H1 (cell line): ENCODE data around the gene RYK. TPM values are rescaled to one million over a fixed set of nuclear protein-coding genes. Genes with fewer than 3 reads are reported as not detected.

Source experiments
- CTCF ChIA-PET: fragments of 300-600 bp; sonication (Branson Sonifier 250); formaldehyde crosslinking; loops from one replicate; lab custom pipeline; 2021; ENCODE audit not compliant: partially characterized antibody; lab: Charles Lee
- POLR2A ChIA-PET: fragments of 300-600 bp; sonication (Branson Sonifier 250); formaldehyde crosslinking; loops from one replicate; lab custom pipeline; 2021; ENCODE audit warnings: inconsistent platforms; ENCODE audit not compliant: partially characterized antibody; lab: Charles Lee
- DNase-seq, 2 experiments: peaks; one replicate each; pipeline versions ENCODE4 v3.0.0 to v3.0.0-alpha.2; 2010 to 2022; ENCODE audit warnings: low spot score in 2 of 2, low read depth in 1 of 2, mixed read lengths in 1 of 2
- FAIRE-seq: peaks from 2 replicates; lab custom pipeline; 2011; peaks lifted over from hg19 to GRCh38; lab: Jason Lieb, UNC
- H2AFZ ChIP-seq: 2 replicates; pipeline ENCODE4 v1.8.1; 2012; ENCODE audit warnings: low read length, inconsistent platforms
- H2AK5ac ChIP-seq: 2 replicates; pipeline ENCODE4 v1.6.1; 2013; ENCODE audit warnings: low read depth, low read length
- H2BK120ac ChIP-seq: replicated peaks from 2 replicates; pipeline ENCODE3; 2013; ENCODE audit warnings: low read depth, low read length, inconsistent platforms
- H2BK12ac ChIP-seq: 2 replicates; pipeline ENCODE4 v1.6.1; 2013; ENCODE audit warnings: low read depth, low read length
- H2BK15ac ChIP-seq: 2 replicates; pipeline ENCODE4 v1.6.1; 2013; ENCODE audit warnings: low read length
- H2BK20ac ChIP-seq: 2 replicates; pipeline ENCODE4 v1.6.1; 2013; ENCODE audit warnings: low read length
- H2BK5ac ChIP-seq: 2 replicates; pipeline ENCODE4 v1.6.1; 2013; ENCODE audit warnings: low read depth, low read length
- H3K14ac ChIP-seq: 2 replicates; pipeline ENCODE4 v1.6.1; 2013; ENCODE audit warnings: inconsistent platforms; ENCODE audit not compliant: insufficient read length
- H3K18ac ChIP-seq: 2 replicates; pipeline ENCODE4 v1.6.1; 2013; ENCODE audit warnings: low read length; ENCODE audit errors: extremely low read depth
- H3K23ac ChIP-seq: 2 replicates; pipeline ENCODE4 v1.6.1; 2013; ENCODE audit warnings: inconsistent platforms; ENCODE audit not compliant: insufficient read length
- H3K23me2 ChIP-seq: 2 replicates; pipeline ENCODE4 v1.6.1; 2013; ENCODE audit warnings: low read depth, low read length
- H3K27ac ChIP-seq: 2 replicates; pipeline ENCODE4 v1.6.1; 2011; ENCODE audit warnings: low read depth, low read length, inconsistent platforms
- H3K27me3 ChIP-seq, 4 experiments: replicated peaks in 1 of 4; 1 replicate in 1 of 4; 2 replicates in 3 of 4; pipeline versions ENCODE4 v1.6.1 to v1.8.1; 2011 to 2013; ENCODE audit warnings: low read length in 3 of 4, mild to moderate bottlenecking in 3 of 4, inconsistent platforms in 2 of 4, mixed read lengths in 2 of 4, moderate library complexity in 1 of 4; ENCODE audit not compliant: control insufficient read depth in 3 of 4, insufficient read depth in 3 of 4; ENCODE audit errors: extremely low read depth in 1 of 4
- H3K36me3 ChIP-seq, 4 experiments: 2 replicates each; pipeline versions ENCODE4 v1.6.1 to v1.8.1; 2011 to 2013; ENCODE audit warnings: mild to moderate bottlenecking in 4 of 4, low read length in 3 of 4, moderate library complexity in 2 of 4, control low read depth in 1 of 4, inconsistent platforms in 1 of 4; ENCODE audit not compliant: insufficient read depth in 4 of 4, control insufficient read depth in 2 of 4
- H3K4ac ChIP-seq: replicated peaks from 2 replicates; pipeline ENCODE3; 2013; ENCODE audit warnings: low read length, low read depth, mixed read lengths, inconsistent platforms; ENCODE audit not compliant: insufficient read length
- H3K4me1 ChIP-seq, 4 experiments: replicated peaks in 1 of 4; 1 replicate in 1 of 4; 2 replicates in 3 of 4; pipeline versions ENCODE4 v1.6.1 to v1.8.1; 2011 to 2013; ENCODE audit warnings: low read length in 3 of 4, inconsistent platforms in 2 of 4, mixed read lengths in 1 of 4; ENCODE audit not compliant: insufficient read depth in 4 of 4, control insufficient read depth in 3 of 4
- H3K4me2 ChIP-seq, 2 experiments: 2 replicates each; pipeline versions ENCODE4 v1.6.1 to v1.8.1; 2011 to 2013; ENCODE audit warnings: low read depth in 2 of 2, low read length in 2 of 2, control low read depth in 1 of 2, inconsistent platforms in 1 of 2, mild to moderate bottlenecking in 1 of 2; ENCODE audit not compliant: insufficient read depth in 1 of 2
- H3K4me3 ChIP-seq, 4 experiments: fragments of 200-600, 300-600 bp in 1 of 4; sonication (generic), shearing (Covaris generic), sonication (Bioruptor Twin) in 1 of 4; 2 replicates each; pipeline versions ENCODE4 v1.5.1 to v1.8.1; 2011 to 2016; ENCODE audit warnings: low read length in 4 of 4, low read depth in 3 of 4, control low read depth in 2 of 4, inconsistent platforms in 2 of 4, mild to moderate bottlenecking in 2 of 4, mixed read lengths in 1 of 4, moderate library complexity in 1 of 4; ENCODE audit not compliant: insufficient read depth in 2 of 4; ENCODE audit errors: extremely low read depth in 1 of 4
- H3K56ac ChIP-seq: replicated peaks from 2 replicates; pipeline ENCODE3; 2013; ENCODE audit warnings: low read depth, mild to moderate bottlenecking, mixed read lengths, low read length, inconsistent platforms; ENCODE audit not compliant: insufficient read length
- H3K79me1 ChIP-seq: 2 replicates; pipeline ENCODE4 v1.6.1; 2013; ENCODE audit warnings: low read depth, low read length, control low read depth
- H3K79me2 ChIP-seq, 2 experiments: 2 replicates each; pipeline versions ENCODE4 v1.6.1 to v1.8.1; 2012 to 2013; ENCODE audit warnings: low read length in 2 of 2, mild to moderate bottlenecking in 2 of 2, inconsistent platforms in 1 of 2; ENCODE audit not compliant: insufficient read depth in 2 of 2, control insufficient read depth in 1 of 2
- H3K9ac ChIP-seq, 4 experiments: replicated peaks in 1 of 4; 1 replicate in 1 of 4; 2 replicates in 3 of 4; pipeline versions ENCODE4 v1.6.1 to v1.8.1; 2011 to 2013; ENCODE audit warnings: low read depth in 3 of 4, low read length in 3 of 4, control low read depth in 2 of 4, mild to moderate bottlenecking in 2 of 4, moderate library complexity in 2 of 4, inconsistent platforms in 1 of 4; ENCODE audit errors: extremely low read depth in 1 of 4
- H3K9me3 ChIP-seq, 2 experiments: 2 replicates each; pipeline versions ENCODE4 v1.6.1 to v1.8.1; 2012 to 2013; ENCODE audit warnings: mild to moderate bottlenecking in 2 of 2, moderate library complexity in 2 of 2, control low read depth in 1 of 2, inconsistent platforms in 1 of 2, low read depth in 1 of 2, low read length in 1 of 2, mixed read lengths in 1 of 2; ENCODE audit not compliant: insufficient read depth in 2 of 2
- H4K20me1 ChIP-seq, 2 experiments: replicated peaks in 1 of 2; 2 replicates each; pipeline versions ENCODE3 to v1.8.1; 2011 to 2013; ENCODE audit warnings: inconsistent platforms in 2 of 2, low read length in 2 of 2, mild to moderate bottlenecking in 1 of 2; ENCODE audit not compliant: insufficient read depth in 2 of 2, control insufficient read depth in 1 of 2
- H4K5ac ChIP-seq: 2 replicates; pipeline ENCODE4 v1.6.1; 2013; ENCODE audit warnings: low read length, low read depth, mixed read lengths, inconsistent platforms; ENCODE audit not compliant: insufficient read length
- H4K8ac ChIP-seq: 2 replicates; pipeline ENCODE4 v1.8.0; 2013; ENCODE audit warnings: mild to moderate bottlenecking, moderate library complexity, low read length, inconsistent platforms; ENCODE audit not compliant: insufficient read depth; ENCODE audit errors: extremely low read depth
- H4K91ac ChIP-seq: replicated peaks from 2 replicates; pipeline ENCODE3; 2013; ENCODE audit warnings: low read length, mixed read lengths, inconsistent platforms; ENCODE audit not compliant: insufficient read length
- ATF3 ChIP-seq: IDR thresholded peaks from 2 replicates; pipeline ENCODE4 v1.6.1; 2011; ENCODE audit warnings: low read depth, mild to moderate bottlenecking, low read length; ENCODE audit not compliant: insufficient read depth
- CHD2 ChIP-seq: IDR thresholded peaks from 2 replicates; pipeline ENCODE4 v1.6.1; 2012; ENCODE audit warnings: low read length, improper control_type of control experiment
- RXRA ChIP-seq: IDR thresholded peaks from 2 replicates; pipeline ENCODE4 v1.6.1; 2011; ENCODE audit warnings: low read depth, mild to moderate bottlenecking, low read length, moderate library complexity; ENCODE audit not compliant: insufficient read depth
- WGBS, 2 experiments: shearing (Covaris generic) in 1 of 2; methylation state at CpG; one replicate each; pipeline versions ENCODE4 v1.1.6 to v1.1.7; 2013 to 2015; ENCODE audit warnings: low lambda C conversion rate in 2 of 2, mixed read lengths in 2 of 2, inconsistent platforms in 1 of 2, low coverage in 1 of 2, missing lambda C conversion rate in 1 of 2; ENCODE audit not compliant: insufficient replicate concordance in 2 of 2, insufficient coverage in 1 of 2, insufficient read length in 1 of 2; ENCODE audit errors: extremely low coverage in 1 of 2, missing lambda C conversion rate in 1 of 2; 5-methylcytosine and 5-hydroxymethylcytosine counted together
- polyA plus RNA-seq, 7 experiments: library from polyadenylated mRNA; depleted of rRNA in 3 of 7; stranded (reverse) in 5 of 7; unstranded in 2 of 7; fragments of >200 nt in 5 of 7; fragments of 200-250 nt in 2 of 7; gene quantifications; 1 replicate in 5 of 7; 2 replicates in 1 of 7; 4 replicates in 1 of 7; pipeline versions ENCODE4 v1.2.1 to v1.2.3, GENCODE V29; 2011 to 2013; ENCODE audit warnings: missing spikeins in 2 of 7, mixed read lengths in 2 of 7
- total RNA-seq: library from RNA; stranded (reverse); fragmentation: NEBNext Ultra II Directional; extraction: Animal tissue kit (Norgen Biotek cat#: 25700); gene quantifications from 2 replicates; pipeline ENCODE4 v1.2.1, GENCODE V29; 2021

Gene RYK
- total and polyA plus RNA-seq, 2 of the 8 experiments (the other 6 are each of a cell fraction or from before 2014, with no cell fraction given), result 30.5 to 63.8 TPM

- H3K27me3 ChIP-seq, result no peaks in the 10 kb centered on the region
- WGBS, 2 experiments, result 89% methylated on average over 4 of the region's 4 CpGs; no CpG with 5 or more reads in 1 of the 2 experiments
- no peaks in the 10 kb centered on the region for H3K23me2 ChIP-seq
- no peak overlapping the region for H2AK5ac ChIP-seq
- peaks cover 0 to 9% (median 3%) of the 10 kb centered on the region in 4 experiments; a peak in 2 of 8 replicates for H3K36me3 ChIP-seq
- H3K27ac ChIP-seq, result no peak overlapping the region
- no peak overlapping the region for H3K9ac ChIP-seq
- H4K8ac ChIP-seq, result no peak overlapping the region
- peaks cover 4 to 12% of the 10 kb centered on the region in 2 experiments for H4K20me1 ChIP-seq
- H2AFZ ChIP-seq, result no peak overlapping the region
- TF ChIP-seq ATF3 (no peak), CHD2 (no peak), RXRA (no peak)
- H3K4ac ChIP-seq, result no peak overlapping the region
- POLR2A ChIA-PET, result interaction anchor here (1.0 to 1.6 kb wide), 4 partner anchors 8 to 45 kb away, joined by 3 read pairs; no protein-coding TSS in a partner anchor
- no peak overlapping the region for H2BK120ac ChIP-seq
- FAIRE-seq (no peak), DNase-seq (no peak)
- CTCF ChIA-PET, result interaction anchor here (1.2 to 2.1 kb wide), 7 partner anchors 8 to 513 kb away, joined by 3 to 12 read pairs (median 4); no protein-coding TSS in a partner anchor
- no peak overlapping the region for H3K4me2 ChIP-seq
- H4K5ac ChIP-seq, result no peak overlapping the region
- H3K9me3 ChIP-seq, result no peaks in the 10 kb centered on the region
- 0 out of 7 replicates have a peak, but pooled peaks cover 0 to 2% (median 0%) of the 10 kb centered on the region in 4 experiments for H3K4me1 ChIP-seq
- H2BK20ac ChIP-seq, result no peak overlapping the region
- no peak overlapping the region for H2BK12ac ChIP-seq
- H3K14ac ChIP-seq, result no peak overlapping the region
- H3K23ac ChIP-seq, result no peak overlapping the region
- H2BK15ac ChIP-seq, result no peak overlapping the region
- no peak overlapping the region for H3K18ac ChIP-seq
- no peak overlapping the region for H3K56ac ChIP-seq
- H3K4me3 ChIP-seq, result no peak overlapping the region
- H4K91ac ChIP-seq, result no peak overlapping the region
- no peak overlapping the region for H2BK5ac ChIP-seq
- H3K79me1 ChIP-seq, result peaks cover 10% of the 10 kb centered on the region; the same call in 1 of the 2 replicates
- H3K79me2 ChIP-seq, result peaks cover 0 to 18% of the 10 kb centered on the region in 2 experiments; a peak in 3 of 4 replicates
Observed at GRCh38 chr3:134216851-134217250, 33.8 kb downstream of the RYK start.
